ENCODE data around the gene ASIP.
"Not testable (repeated sequence)": the region's sequence is repeated elsewhere in the genome, so short reads cannot be mapped to it uniquely, and the experiment has no call there.

Gene ASIP

GRCh38 chr20:34246126-34246626, 5.0 kb downstream of the ASIP start:
- Histone ChIP-seq H3K27me3 (ENCODE audit: insufficient read depth, low read depth, severe bottlenecking) (no peaks in the 10 kb centered on the region), H3K4me3 (ENCODE audit: low read depth, low read length) (no peak overlapping the region), H3K27ac (no peak overlapping the region), H3K36me3 (no peaks in the 10 kb centered on the region), H3K9me3 (ENCODE audit: severe bottlenecking) (no peaks in the 10 kb centered on the region)
- TF ChIP-seq CTCF (IDR thresholded peaks at IDR 0.05; ENCODE audit: low read depth, low read length) = no peak
- DNase-seq = no peak

- no peaks in the 10 kb centered on the region for H3K27me3 ChIP-seq (ENCODE audit: insufficient read depth, low read depth, severe bottlenecking)
- H3K27ac ChIP-seq = no peak overlapping the region
- DNase-seq = no peak
- no peaks in the 10 kb centered on the region for H3K36me3 ChIP-seq
- H3K4me3 ChIP-seq (ENCODE audit: low read depth, low read length) = no peak overlapping the region
- no peaks in the 10 kb centered on the region for H3K9me3 ChIP-seq (ENCODE audit: severe bottlenecking)
- no peak for TF ChIP-seq CTCF (IDR thresholded peaks at IDR 0.05; ENCODE audit: low read depth, low read length)
Measured at GRCh38 chr20:34249291-34249690, 8.1 kb downstream of the ASIP start.

GRCh38 chr20:34250005-34250404, 8.8 kb downstream of the ASIP start:
- no peak overlapping the region for H3K4me3 ChIP-seq (ENCODE audit: low read depth, low read length)
- no peak overlapping the region for H3K27ac ChIP-seq
- DNase-seq = no peak
- no peaks in the 10 kb centered on the region for H3K27me3 ChIP-seq (ENCODE audit: insufficient read depth, low read depth, severe bottlenecking)
- H3K9me3 ChIP-seq (ENCODE audit: severe bottlenecking) = no peaks in the 10 kb centered on the region
- no peaks in the 10 kb centered on the region for H3K36me3 ChIP-seq
- TF ChIP-seq CTCF (IDR thresholded peaks at IDR 0.05; ENCODE audit: low read depth, low read length) = no peak

- no peaks in the 10 kb centered on the region for H3K27me3 ChIP-seq (ENCODE audit: insufficient read depth, low read depth, severe bottlenecking)
- no peak overlapping the region for H3K27ac ChIP-seq
- no peak for TF ChIP-seq CTCF (IDR thresholded peaks at IDR 0.05; ENCODE audit: low read depth, low read length)
Measured at GRCh38 chr20:34251619-34252018, 10.4 kb downstream of the ASIP start.

GRCh38 chr20:34252431-34253086, 11.3 kb downstream of the ASIP start:
- H3K4me3 ChIP-seq (ENCODE audit: low read depth, low read length); H3K27me3 ChIP-seq (ENCODE audit: insufficient read depth, low read depth, severe bottlenecking); H3K27ac ChIP-seq; H3K36me3 ChIP-seq; H3K9me3 ChIP-seq (ENCODE audit: severe bottlenecking); DNase-seq: not testable (repeated sequence)

More at GRCh38 chr20:34251619-34252018, 10.4 kb downstream of the ASIP start:
- Histone ChIP-seq H3K36me3 (no peaks in the 10 kb centered on the region), H3K9me3 (ENCODE audit: severe bottlenecking) (no peaks in the 10 kb centered on the region), H3K4me3 (ENCODE audit: low read depth, low read length) (no peak overlapping the region)
- DNase-seq = no peak

GRCh38 chr20:34254979-34255378, 13.8 kb downstream of the ASIP start:
- Histone ChIP-seq H3K27me3 (ENCODE audit: insufficient read depth, low read depth, severe bottlenecking) (no peaks in the 10 kb centered on the region), H3K4me3 (ENCODE audit: low read depth, low read length) (no peak overlapping the region), H3K9me3 (ENCODE audit: severe bottlenecking) (no peaks in the 10 kb centered on the region), H3K27ac (no peak overlapping the region), H3K36me3 (no peaks in the 10 kb centered on the region)
- TF ChIP-seq CTCF (IDR thresholded peaks at IDR 0.05; ENCODE audit: low read depth, low read length) = no peak
- DNase-seq = no peak
